Panc1 (cell line): ENCODE data around the gene ADTRP. TPM values are rescaled to one million over a fixed set of nuclear protein-coding genes. Genes with fewer than 3 reads are reported as not detected.

Experiments
- ATAC-seq: fragments of 200-7000 bp; cut with Tn5 transposase; 2 replicates; pipeline ENCODE4 v1.9.1; 2020; ENCODE audit warnings: mild to moderate bottlenecking, moderate library complexity
- Bru-seq: library from RNA; stranded (reverse); fragments of 400-500 nt; gene quantifications from one replicate; lab custom pipeline; 2021; lab: Mats Ljungman, UMichigan
- BruChase-seq, 2 experiments: library from RNA; stranded (reverse); fragments of 400-500 nt; gene quantifications; one replicate each; lab custom pipeline; 2021; lab: Mats Ljungman, UMichigan
- BruUV-seq: library from RNA; stranded (reverse); fragments of 400-500 nt; replicated peaks from 2 replicates; lab custom pipeline; 2021; lab: Mats Ljungman, UMichigan
- CTCF ChIA-PET: fragments of 300-600 bp; sonication (Branson Sonifier 250); formaldehyde crosslinking; loops from one replicate; lab custom pipeline; 2022; ENCODE audit warnings: antibody characterized with exemption; lab: Charles Lee
- POLR2A ChIA-PET: fragments of 300-600 bp; sonication (Branson Sonifier 250); formaldehyde crosslinking; loops from one replicate; lab custom pipeline; 2022; ENCODE audit warnings: antibody characterized with exemption; lab: Charles Lee
- DNase-seq: peaks from one replicate; pipeline ENCODE4 v3.0.0-alpha.2; 2010; ENCODE audit warnings: low read depth, low spot score
- H3K27ac ChIP-seq: 2 replicates; pipeline ENCODE4 v1.5.1; 2011; ENCODE audit warnings: mild to moderate bottlenecking, low read length, inconsistent platforms
- H3K27me3 ChIP-seq: fragments of 200-500 bp; sonication (Bioruptor generic); 2 replicates; pipeline ENCODE4 v1.6.0; 2014; ENCODE audit warnings: low read length, inconsistent platforms; ENCODE audit not compliant: control insufficient read depth, insufficient read depth
- H3K36me3 ChIP-seq: fragments of 200-500 bp; sonication (Bioruptor generic); 2 replicates; pipeline ENCODE4 v1.5.1; 2014; ENCODE audit warnings: inconsistent platforms, mild to moderate bottlenecking, low read length, moderate library complexity; ENCODE audit not compliant: control insufficient read depth, insufficient read depth
- H3K4me1 ChIP-seq: 2 replicates; pipeline ENCODE4 v1.5.1; 2011; ENCODE audit warnings: inconsistent platforms, mild to moderate bottlenecking, low read length, moderate library complexity; ENCODE audit not compliant: control insufficient read depth, insufficient read depth
- H3K4me3 ChIP-seq, 2 experiments: 2 replicates each; pipeline ENCODE4 v1.5.1; 2011 to 2012; ENCODE audit warnings: low read depth in 2 of 2, low read length in 2 of 2, mild to moderate bottlenecking in 2 of 2, inconsistent platforms in 1 of 2, moderate library complexity in 1 of 2
- H3K9me3 ChIP-seq: fragments of 200-500 bp; sonication (Bioruptor generic); 2 replicates; pipeline ENCODE4 v1.5.1; 2014; ENCODE audit warnings: low read depth, mild to moderate bottlenecking, inconsistent platforms, low read length, moderate library complexity; ENCODE audit not compliant: control insufficient read depth, insufficient read depth
- CTCF ChIP-seq: fragments of 450-650 bp; IDR thresholded peaks from 2 replicates; pipeline ENCODE4 v1.5.1; 2017; ENCODE audit warnings: mild to moderate bottlenecking
- POLR2AphosphoS5 ChIP-seq: IDR thresholded peaks from 2 replicates; pipeline ENCODE4 v1.6.1; 2012; ENCODE audit warnings: mild to moderate bottlenecking, low read depth, low read length, moderate library complexity
- REST ChIP-seq, 2 experiments: IDR thresholded peaks; 2 replicates each; pipeline ENCODE4 v1.6.1; 2011 to 2012; ENCODE audit warnings: low read depth in 2 of 2, control low read depth in 1 of 2, low read length in 1 of 2, mild to moderate bottlenecking in 1 of 2, moderate library complexity in 1 of 2; ENCODE audit not compliant: insufficient read depth in 1 of 2
- SIN3A ChIP-seq: IDR thresholded peaks from 2 replicates; pipeline ENCODE4 v1.6.1; 2012; ENCODE audit warnings: low read depth, mild to moderate bottlenecking, low read length, moderate library complexity, borderline replicate concordance; ENCODE audit not compliant: insufficient read depth
- TCF7L2 ChIP-seq: IDR thresholded peaks from 2 replicates; pipeline ENCODE4 v1.6.1; 2011; ENCODE audit warnings: mild to moderate bottlenecking, low read depth, low read length, inconsistent platforms
- in situ Hi-C: cut with HindIII; loops from 2 replicates; pipeline ENCODE4 v1.10.0; 2016; ENCODE audit warnings: low sequenced_read_pairs, low pct_unique_long_range_greater_than_20kb
- intact Hi-C: fragments of 100-400 bp; cut with micrococcal nuclease; formaldehyde crosslinking; loops from one replicate; pipeline ENCODE4 v1.10.0; 2022; ENCODE audit not compliant: unreplicated experiment
- long read RNA-seq: library from polyadenylated mRNA; unstranded; transcript quantifications from one replicate; pipeline ENCODE4 v2.0.0, GENCODE V29; 2021; ENCODE audit not compliant: unreplicated experiment
- polyA plus RNA-seq: library from polyadenylated mRNA; unstranded; fragments of >200 nt; gene quantifications from one replicate; pipeline ENCODE4 v1.2.1, GENCODE V29; 2012; ENCODE audit warnings: missing spikeins; ENCODE audit not compliant: insufficient read length
- total RNA-seq: library from RNA; stranded (reverse); gene quantifications from one replicate; pipeline ENCODE4 v1.2.1, GENCODE V29; 2021; ENCODE audit not compliant: unreplicated experiment

The ADTRP gene
- total RNA-seq (not detected), Bru-seq, nascent RNA (percentile 6 among the genes with signal in this experiment), BruChase-seq, experiment 1, labeled RNA remaining after a 2-hour chase (percentile 8 among the genes with signal in this experiment), BruChase-seq, experiment 2, labeled RNA remaining after a 6-hour chase (percentile 8 among the genes with signal in this experiment)
- polyA plus RNA-seq, result not detected
- long read RNA-seq, result 0 reads

GRCh38 chr6:11778648-11779328 is at the start of gene ADTRP:
Gene ADTRP (minus strand): TSS chr6:11778803. CDS start chr6:11778759, 44 bp downstream.
- intact Hi-C loops, result no loop called here
- ATAC-seq (no peak), DNase-seq (no peak)
- H3K4me3 ChIP-seq, result no peak within 1 kb of the TSS
- H3K9me3 ChIP-seq, result no peaks in the 10 kb centered on the region
- TF ChIP-seq REST (IDR thresholded peaks at IDR 0.05; ENCODE audit: insufficient read depth in 1 of 2, low read depth in 2 of 2, low read length in 1 of 2) (no peak), CTCF (no peak), TCF7L2 (no peak), POLR2AphosphoS5 (no peak), SIN3A (no peak)
- no peaks in the 10 kb centered on the region for H3K36me3 ChIP-seq
- H3K27ac ChIP-seq, result no peak within 1 kb of the TSS
- POLR2A ChIA-PET, result no interaction called here
- H3K4me1 ChIP-seq, result no peaks in the 10 kb centered on the region
- no TSS peak for BruUV-seq
- in situ Hi-C loops, result no loop called here
- H3K27me3 ChIP-seq, result no peaks in the 10 kb centered on the region
- CTCF ChIA-PET, result no interaction called here

- H3K27ac ChIP-seq, result no peak overlapping the region
- peaks cover 2% of the 10 kb centered on the region for H3K27me3 ChIP-seq
- no peaks in the 10 kb centered on the region for H3K4me1 ChIP-seq
- ATAC-seq (no peak), DNase-seq (no peak)
- H3K36me3 ChIP-seq, result no peaks in the 10 kb centered on the region
- ChIA-PET CTCF (no interaction called here), POLR2A (no interaction called here)
- TF ChIP-seq REST (IDR thresholded peaks at IDR 0.05; ENCODE audit: insufficient read depth in 1 of 2, low read depth in 2 of 2, low read length in 1 of 2) (no peak), POLR2AphosphoS5 (no peak), CTCF (no peak), SIN3A (no peak), TCF7L2 (no peak)
- intact Hi-C loops (no loop called here), in situ Hi-C loops (no loop called here)
- BruUV-seq, result no TSS peak
- no peaks in the 10 kb centered on the region for H3K9me3 ChIP-seq
- no peak overlapping the region for H3K4me3 ChIP-seq
These were observed 48.2 kb upstream of the ADTRP start for GRCh38 chr6:11826779-11827178.
